Measurements from ENCODE around the gene TDRD10.
"Not testable (repeated sequence)": the region's sequence is repeated elsewhere in the genome, so short reads cannot be mapped to it uniquely, and the experiment has no call there.

The TDRD10 gene

DNA sequence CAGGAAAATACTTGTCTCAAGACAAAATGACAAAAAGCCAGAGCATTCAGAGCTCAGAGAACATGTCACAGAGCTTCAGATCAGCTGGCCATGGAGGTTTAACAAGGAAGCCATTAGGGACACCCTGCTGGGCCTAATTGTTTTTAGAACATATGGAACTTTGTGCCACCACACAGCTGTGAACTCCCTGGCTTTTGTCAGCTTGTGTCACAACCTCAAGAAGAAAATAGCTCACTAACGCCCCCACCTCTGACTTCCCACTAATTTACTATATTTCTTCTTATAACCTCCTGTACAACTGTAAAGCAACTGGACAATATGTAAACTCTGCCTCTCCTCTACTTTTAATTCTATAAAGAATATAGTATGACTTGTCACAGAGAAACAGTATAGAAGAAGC, 21.0 kb upstream of the TDRD10 start:
- no peak for DNase-seq

DNA sequence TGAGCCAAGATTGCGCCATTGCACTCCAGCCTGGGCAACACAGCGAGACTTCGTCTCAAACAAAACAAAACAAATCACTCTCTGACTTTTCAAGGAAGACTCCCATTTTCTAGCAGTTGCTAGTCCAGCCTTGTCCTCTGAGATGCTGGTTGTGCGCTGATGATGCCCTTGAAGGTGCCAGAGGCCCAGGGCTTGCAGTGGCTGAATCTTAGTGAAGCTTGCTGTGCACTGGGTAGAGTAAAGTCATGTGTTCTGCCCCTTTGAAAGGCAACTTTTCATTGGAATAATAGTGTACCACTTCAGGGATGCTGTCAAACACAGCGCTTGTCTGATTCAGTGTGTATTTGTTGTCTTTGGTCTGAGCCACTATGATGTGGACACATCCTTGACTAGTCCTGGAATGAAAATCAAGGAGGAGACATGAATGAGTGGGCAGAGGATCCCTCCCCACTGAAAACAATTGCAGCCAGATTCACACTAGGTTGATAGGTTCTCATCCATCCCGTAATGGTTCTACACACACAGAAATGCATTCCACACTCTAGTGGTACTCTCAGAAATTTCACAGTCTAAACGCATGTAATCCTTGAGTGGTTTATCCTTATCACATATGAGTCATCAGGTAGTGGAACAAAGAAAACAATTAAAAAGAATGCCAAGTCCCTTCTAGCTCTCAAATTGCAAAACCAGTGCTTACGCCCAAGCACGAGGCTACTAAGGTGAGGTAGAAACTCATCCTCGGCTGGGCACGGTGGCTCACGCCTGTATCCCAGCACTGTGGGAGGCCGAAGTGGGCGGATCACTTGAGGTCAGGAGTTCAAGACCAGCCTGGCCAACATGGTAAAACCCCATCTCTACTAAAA, 17.8 kb upstream of the TDRD10 start:
- DNase-seq: no peak

DNA sequence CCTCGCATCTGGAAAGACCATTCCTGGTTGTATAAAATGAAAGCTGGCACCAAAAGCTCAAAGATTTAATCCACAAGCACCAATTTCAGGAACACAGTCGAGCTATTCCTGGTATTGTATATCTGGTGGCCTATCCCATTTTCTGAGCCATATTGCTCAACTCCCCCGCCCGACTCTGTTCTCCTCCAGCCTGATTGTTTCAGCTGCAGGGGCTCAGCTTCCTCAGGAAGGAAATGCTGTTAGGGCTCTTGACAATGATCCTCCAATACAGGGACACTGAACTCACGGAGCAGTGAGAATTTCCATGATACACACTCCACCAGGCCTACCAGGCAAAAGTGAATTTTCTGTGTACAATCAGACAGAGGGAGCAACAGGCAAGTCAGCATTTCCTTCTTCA, 16.9 kb upstream of the TDRD10 start:
- no peak for DNase-seq

DNA sequence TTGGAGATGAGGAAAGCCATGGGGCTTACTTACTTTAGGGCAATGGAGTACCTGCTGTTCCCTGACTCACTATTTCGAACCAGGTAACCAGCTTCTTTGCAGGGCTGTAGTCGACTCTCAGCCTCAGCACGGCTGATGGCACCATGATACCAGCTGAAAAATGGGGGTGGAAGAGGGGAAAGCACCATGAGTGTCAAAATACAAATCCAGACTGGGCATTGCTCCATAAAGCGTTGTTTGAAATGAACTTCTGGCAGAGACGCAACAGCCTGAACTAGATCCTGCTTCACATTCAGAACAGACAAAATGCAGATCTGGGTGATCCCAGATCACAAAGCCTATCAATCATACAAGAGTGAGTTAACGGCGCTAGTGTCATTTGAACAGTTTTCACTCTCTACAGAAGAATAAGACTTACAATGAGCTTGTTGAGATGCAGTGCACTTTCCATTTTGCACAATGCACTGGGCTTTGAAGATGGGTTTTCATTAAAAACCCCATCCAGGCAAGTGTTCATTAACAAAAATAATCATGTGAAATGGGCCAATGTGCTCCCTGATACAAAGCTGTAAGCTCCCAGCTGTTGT, 16.0 kb upstream of the TDRD10 start:
- no peak for DNase-seq

DNA sequence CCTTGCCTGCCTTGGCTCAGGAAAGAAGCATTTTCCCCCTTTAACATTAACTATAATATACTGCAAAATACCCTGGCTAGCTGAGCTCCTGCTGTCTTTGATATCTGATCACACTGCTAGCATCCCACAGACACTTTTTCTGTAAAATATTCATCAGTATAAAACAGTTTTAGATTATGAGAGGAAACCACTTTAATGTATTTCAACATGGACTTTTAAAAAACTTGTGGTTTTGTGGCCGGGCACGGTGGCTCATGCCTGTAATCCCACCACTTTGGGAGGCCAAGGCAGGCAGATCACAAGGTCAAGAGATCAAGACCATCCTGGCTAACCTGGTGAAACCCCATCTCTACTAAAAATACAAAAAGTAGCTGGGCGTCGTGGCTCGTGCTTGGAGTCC, 15.3 kb upstream of the TDRD10 start:
- not testable (repeated sequence) for DNase-seq

DNA sequence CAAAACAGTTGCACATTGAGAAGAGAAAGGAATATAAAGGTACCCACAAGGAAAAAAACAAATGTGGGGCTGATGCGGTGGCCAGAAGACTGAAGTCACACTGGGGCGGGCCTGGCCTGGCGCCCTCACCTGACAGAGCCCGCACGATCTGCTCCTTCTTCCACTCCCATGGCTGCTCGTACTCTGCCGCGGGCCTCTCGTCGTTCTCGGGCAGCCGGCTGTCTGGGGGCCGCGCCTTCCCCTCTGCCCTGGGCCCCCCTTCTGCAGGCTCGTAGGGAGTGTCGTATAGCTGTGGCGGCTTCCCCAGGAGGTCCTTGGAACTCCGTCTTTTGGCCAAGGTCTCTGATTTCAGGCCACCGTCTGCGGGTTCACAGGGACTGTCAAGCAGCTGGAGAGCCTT, 13.1 kb upstream of the TDRD10 start:
- DNase-seq: no peak

DNA sequence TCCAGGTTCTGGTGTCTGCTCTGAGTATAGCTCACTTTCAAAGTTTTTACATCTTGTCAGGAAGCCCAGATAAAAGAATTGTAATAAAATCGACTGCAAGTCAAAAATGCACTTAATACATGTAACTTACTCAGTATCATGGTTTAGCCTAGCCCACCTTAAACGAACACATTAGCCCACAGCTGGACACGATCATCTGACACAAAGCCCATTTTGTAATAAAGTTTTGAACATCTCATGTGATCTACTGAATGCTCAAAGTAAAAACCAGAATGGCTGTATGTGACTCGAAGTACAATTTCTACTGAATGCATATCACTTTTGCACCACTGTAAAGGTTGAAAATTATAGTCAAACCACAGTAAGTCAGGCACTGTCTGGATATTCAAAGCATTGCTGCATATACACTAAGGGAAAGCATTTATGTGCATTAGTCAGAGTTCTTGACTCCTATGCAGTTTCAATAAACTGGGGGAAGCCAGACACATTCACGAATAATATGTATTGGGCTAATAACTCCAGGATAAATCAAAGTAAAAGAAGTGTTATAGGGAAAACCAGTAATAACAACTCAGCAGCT, 12.2 kb upstream of the TDRD10 start:
- DNase-seq: no peak

DNA sequence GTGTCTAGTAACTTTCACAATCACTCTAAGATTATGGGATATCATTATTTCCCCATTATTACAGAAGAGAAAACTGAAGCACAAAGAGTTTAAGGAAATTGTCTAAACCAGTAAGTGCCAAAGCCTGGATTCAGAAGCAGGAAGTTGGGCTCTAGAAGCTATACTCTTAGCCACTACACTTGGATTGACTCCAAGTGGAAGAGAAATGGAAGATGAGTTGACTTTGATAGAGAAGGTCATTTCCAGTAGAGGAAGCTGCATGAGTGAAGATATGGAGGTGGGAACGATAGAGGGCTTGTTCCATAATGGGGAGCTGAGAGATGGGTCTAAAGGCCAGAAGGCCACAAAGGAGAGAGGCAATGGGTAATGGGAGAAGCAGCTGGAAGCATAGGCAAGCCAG, 11.7 kb upstream of the TDRD10 start:
- no peak for DNase-seq

DNA sequence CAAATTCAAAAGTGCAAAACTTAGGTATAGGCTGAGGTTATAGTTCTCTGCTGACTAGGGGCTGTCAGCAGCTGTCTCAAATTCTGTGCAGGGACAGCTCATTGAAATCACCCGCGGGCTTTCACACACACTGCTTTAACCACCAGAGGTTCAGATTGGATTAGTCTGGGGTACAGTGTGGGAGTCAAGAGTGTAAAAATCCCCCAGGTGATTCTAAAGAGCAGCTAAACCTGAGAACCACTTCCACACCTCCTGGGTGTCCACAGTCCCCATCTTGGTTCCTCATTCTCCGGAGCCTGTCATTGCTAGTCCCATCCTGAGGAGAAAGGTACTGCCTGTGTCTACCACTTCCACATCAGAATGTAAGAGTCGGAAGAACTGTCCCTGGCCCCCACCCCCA, 9.9 kb upstream of the TDRD10 start:
- no peak for DNase-seq

DNA sequence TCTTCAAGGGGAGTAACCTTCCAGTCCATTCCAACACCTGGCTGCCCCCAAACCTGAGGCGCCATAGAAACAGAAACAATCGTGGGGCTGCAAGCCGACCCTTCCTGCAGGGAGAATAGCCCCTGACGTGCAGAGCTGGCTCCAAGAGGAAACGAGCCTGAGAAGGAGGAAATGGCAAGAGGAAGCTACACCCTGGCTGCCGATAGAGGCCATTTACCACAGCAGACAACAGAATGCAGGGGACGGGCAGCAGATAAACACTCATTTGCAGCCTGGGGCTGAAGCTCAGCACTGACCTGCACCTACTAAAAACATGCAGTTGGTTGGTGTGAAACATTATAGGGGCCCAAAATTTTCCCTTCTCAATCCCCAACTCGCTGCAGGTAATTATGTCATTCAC, 8.7 kb upstream of the TDRD10 start:
- no peak for DNase-seq

DNA sequence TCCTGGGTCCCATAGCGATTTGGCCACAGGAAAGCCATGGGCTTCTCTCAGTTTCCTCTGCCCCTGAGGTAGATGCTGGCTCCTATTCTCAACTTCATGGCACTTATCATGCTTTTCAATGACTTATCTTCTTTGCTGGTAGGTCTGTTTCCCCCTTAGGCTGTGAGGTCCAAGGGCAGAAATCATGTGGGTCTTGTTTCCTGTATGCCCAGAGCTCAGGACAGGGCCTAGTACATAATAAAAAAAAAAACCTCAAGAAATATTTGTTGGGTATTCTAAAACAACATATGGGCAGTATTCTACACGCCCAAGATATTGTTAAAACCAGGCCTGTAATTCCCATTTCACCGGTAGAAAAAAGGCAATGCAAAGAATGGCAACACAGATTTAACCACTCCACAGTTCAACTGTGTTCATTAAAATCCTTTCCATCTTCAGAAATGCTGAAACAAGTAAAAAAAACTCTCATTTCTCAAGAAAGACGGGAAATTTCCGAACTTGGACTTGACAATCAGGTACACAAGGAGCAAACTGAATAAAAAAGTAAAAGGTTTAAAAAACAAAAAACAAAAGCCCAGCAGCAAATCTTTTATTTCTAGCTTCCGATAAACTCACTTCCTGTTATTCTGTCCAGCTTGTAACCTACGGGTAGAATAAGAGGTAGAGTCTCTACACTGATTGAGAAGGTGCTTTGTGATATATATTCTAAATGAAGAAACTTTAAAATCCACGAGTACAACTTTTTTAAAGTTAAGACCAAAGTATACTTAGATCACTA, 6.3 kb upstream of the TDRD10 start:
- DNase-seq: no peak

DNA sequence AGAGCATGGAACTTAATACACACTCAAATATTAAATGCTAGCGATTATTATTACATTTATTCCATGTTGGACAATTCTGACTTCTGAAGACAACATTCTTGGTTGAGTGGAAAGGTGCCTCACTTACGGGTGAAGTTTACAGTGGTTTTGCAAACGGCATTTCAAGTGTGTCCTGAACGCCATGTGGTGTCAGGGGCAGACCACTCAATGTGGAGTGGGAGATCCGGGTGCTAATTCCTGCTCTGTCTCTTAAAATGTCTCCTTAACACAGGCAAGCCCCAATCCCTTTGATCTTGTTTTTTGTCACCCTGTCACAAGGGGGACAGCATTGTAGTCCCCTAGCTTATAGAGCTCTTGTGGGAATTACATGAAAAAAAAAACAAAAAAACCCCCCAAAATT, 5.6 kb upstream of the TDRD10 start:
- DNase-seq: no peak

DNA sequence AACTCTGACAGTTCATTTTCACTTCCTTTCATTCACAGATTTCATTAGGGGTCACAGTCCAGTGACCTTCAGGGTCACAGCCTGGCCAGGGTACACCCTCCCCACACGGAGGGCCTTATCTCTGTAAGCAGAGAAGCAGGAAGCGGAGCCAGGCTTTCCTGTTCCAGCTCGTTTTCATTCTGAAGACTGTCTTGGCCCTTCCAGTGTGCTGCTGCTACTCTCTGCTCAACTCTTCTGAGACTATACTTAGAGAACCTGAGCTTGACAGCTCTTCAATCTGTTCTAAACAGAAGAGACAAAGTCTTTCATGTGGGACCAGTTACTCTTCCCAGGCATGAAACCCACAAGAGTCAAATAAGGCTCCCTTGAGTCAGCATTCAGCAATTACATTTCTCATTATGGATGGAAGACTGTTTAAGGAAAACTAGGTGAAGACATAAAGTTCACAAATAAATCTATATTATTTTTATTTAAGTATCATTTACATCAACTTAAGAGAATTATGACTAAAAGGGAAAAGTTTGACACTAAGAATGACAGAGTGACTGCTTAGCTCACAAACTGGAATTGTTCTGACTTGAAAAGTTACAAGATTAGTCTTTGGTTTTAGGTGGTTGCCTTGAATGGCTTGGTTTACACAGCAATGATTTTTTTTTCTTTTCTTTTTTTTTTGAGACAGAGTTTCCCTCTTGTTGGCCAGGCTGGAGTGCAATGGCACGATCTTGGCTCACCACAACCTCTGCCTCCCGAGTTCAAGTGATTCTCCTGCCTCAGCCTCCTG, 4.8 kb upstream of the TDRD10 start:
- DNase-seq: no peak

DNA sequence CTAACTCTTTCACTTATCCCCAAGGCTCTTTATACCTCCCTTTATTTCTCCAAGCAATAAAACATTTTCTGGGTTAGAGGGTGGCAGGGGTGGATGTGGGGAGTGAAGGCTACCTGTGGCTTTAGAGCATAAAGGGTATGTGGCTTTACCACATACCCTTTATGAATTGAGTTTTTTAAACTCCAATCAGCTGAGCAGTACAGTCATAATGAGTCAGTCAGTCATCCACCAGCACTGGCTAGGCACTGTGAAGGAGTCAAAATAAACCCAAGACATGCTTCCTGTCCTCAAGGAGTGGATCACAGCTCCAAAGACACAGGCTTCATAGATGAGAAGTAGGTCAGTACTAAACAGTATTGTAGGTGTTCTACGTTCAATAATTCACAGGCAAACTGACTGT, 2.6 kb upstream of the TDRD10 start:
- DNase-seq: no peak

DNA sequence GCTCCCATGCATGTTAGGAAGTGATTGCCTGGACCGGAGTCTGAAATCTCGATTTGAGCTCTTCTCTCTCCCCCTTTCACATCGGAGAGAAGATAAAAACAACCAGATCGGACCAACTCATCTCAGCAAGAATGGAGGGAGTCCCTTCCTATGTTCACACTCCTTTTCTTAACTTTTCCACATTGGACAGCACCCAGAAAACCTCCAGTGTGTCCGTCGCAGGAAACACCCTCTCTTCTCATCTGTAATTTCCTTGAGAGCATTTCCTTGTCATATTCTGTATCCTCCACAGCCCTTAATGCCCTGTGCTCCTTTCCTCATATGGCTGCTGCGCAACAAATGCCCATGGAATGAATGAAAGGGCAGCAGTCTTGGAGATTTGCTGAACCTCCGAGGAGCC, 1.5 kb upstream of the TDRD10 start:
- DNase-seq: no peak

DNA sequence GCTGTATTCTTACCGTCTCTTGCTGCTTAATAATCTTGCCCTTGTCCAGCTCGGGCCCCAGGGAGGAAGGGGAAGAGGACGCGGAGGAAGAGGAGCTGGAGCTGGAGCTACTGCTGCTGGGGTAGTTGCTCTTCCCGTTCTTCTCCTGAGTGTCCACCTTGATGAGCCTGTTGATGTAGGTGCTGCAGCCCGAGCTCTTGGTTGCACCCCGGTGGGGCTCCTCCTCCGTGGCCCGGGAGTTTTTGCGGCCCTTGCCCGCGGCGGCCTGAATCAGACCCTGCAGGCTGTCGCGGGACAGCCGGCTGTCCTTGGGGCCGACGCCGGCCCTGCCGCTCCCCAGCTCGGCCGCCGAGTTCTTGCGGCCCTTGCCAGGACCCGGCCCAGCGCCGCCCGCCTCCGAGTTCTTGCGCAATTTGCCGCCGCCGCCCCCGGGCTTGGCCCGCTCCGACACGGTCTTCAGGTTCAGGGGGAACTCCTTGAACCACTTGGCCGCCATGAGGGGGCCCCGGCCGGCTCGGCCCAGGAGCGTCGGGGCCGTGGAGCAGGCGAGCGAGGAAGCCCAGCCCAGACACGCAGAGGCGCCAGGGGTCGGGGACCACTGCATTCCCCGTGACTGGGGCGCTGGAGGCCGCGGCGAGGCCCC, 475 bp upstream of the TDRD10 start:
- DNase-seq: no peak

DNA sequence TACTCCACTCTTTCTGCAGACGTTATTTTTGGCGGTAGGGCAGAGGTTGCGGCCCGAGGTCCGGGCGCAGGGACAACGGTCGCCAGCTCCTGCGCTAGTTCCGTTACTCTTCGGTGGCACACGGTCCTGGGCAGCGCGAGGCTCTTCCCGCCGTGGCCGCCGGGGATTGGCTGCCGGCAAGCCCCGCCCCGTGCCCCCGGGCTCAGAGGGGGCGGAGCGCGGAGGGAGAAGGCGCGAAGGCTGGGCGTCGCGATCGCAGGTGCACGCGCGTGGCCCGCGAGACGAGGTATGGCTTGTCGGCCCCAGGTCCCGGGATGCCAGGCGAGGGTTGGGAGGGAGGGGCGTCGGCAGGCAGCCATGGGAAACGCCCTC, 711 bp downstream of the TDRD10 start:
- no peak for DNase-seq

DNA sequence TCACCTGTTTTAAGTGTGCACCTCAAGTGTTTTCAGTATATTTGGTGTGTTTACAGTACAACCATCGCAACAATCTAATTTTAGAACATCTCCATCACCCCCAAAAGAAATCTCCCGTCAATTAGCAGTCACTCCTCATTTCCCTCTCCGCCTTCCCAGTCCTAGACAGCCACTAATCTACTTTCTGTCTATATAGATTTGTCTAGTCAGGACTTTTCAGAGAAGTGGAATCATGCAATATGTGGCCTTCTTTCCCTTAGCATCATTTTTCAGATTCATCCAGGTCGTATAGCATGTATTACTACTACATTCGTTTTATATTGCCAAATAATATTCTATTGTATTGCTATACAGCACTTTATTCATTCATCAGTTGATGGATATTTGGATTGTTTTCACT, 1.9 kb downstream of the TDRD10 start:
- no peak for DNase-seq

DNA sequence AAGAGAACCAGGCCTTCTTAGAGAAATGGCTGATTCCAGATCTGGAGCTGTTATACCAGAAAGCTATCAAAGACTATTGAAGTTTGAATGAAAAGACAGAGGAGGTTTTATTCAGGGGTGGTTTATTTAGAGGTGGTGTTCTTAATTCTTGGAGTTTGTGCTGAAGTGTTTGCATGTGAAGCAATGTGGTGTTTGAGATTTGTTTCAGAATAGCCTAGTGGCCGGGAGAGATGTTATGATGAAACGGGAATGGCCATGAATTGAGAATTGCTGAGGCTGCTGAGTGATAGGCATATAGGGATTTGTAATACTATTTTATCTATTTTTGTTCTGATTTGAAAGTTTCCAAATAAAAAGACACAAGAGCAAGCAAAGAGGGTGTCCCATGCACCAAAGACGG, 10.7 kb downstream of the TDRD10 start:
- no peak for DNase-seq

DNA sequence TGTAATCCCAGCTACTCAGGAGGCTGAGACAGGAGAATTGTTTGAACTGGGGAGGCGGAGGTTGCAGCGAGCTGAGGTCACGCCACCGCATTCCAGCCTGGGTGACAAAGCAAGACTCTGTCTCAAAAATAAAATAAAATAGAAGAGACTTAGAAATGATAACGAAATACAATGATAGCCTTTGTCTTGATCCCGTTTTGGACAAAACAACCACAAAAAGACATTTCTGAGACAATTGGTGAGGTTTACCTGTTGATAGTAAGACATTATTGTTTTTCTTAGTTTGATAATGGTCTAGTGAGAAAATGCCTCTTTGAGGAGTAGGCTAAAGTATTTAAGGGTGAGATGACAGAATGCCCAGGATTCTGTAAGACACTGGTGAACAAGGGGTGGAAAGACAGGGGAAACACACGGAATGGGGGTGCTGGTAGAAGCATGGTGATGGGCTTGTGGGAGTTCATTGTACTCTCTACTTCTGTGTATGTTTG, 12.1 kb downstream of the TDRD10 start:
- no peak for DNase-seq

DNA sequence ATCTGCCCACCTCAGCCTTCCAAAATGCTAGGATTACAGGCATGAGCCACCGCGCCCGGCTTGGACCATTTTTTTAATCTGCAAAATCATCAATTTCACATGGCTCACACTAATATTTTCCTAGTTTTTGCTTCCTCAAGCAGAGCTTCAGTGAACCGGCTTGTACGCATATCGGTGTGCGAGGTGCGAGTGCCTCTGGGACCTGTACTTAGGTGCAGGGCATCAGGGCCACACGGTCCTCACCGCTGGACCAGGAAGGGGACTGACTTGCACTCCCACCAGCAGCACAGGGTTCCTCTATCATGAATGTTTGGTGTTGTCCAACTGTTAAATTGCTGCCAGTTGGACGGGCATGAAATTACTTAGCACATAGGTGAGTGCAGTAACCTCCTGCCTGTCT, 15.6 kb downstream of the TDRD10 start:
- DNase-seq: no peak

DNA sequence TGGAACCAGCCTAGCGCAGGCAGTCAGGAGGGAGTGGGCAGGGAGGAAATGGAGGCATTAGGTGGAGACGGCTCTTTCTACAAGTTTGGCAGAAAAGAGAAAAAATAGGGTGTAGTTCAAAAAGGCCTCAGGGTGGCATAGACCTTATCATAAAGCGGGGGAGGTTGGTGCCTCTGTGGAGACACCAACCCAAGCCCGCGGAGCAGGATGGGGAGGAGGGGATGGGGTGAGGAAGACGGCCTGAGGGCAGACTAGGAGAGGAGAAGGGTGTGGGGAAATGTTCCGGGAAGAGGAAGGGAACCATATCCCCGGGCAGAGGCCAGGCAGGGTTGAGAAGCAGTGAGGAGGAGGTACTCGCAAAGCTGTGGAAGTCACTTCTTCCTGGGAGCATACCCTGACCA, 17.6 kb downstream of the TDRD10 start:
- no peak for DNase-seq
